Spleen (tissue), 13 donors: Measurements from ENCODE around the gene DNASE1. TPM values are rescaled to one million over a fixed set of nuclear protein-coding genes. Genes with fewer than 3 reads are reported as not detected.
A peak's percentile ranks its signal among the peaks of the same experiment; 100 is the strongest.

Source experiments
- DNase-seq: peaks from one replicate; pipeline ENCODE4 v3.0.0-alpha.2; 2020
- H3K27ac ChIP-seq, 8 donors: fragments of 200-600 bp; sonication (generic) in 7 of 8; 1 replicate in 4 of 8; 2 replicates in 4 of 8; pipeline versions ENCODE4 v1.5.0 to v1.8.0; 2016 to 2021; ENCODE audit warnings: inconsistent platforms in 4 of 8, mild to moderate bottlenecking in 4 of 8, moderate library complexity in 1 of 8
- H3K27me3 ChIP-seq, 7 donors: fragments of 200-600 bp; sonication (generic) in 6 of 7; replicated peaks in 1 of 7; 1 replicate in 4 of 7; 2 replicates in 3 of 7; pipeline versions ENCODE4 v1.5.0 to v1.8.0; 2016 to 2021; ENCODE audit warnings: inconsistent platforms in 3 of 7, mild to moderate bottlenecking in 1 of 7
- H3K36me3 ChIP-seq, 6 donors: fragments of 200-600 bp; sonication (generic) in 5 of 6; 1 replicate in 4 of 6; 2 replicates in 2 of 6; pipeline versions ENCODE4 v1.5.0 to v1.8.0; 2016 to 2021; ENCODE audit warnings: inconsistent platforms in 2 of 6
- H3K4me1 ChIP-seq, 6 donors: fragments of 200-600 bp; sonication (generic) in 5 of 6; 1 replicate in 3 of 6; 2 replicates in 3 of 6; pipeline versions ENCODE4 v1.5.0 to v1.8.0; 2016 to 2021; ENCODE audit warnings: inconsistent platforms in 3 of 6
- H3K4me3 ChIP-seq, 8 donors: fragments of 200-600 bp; sonication (generic) in 7 of 8; 1 replicate in 4 of 8; 2 replicates in 4 of 8; pipeline versions ENCODE4 v1.5.0 to v1.8.0; 2016 to 2021; ENCODE audit warnings: inconsistent platforms in 4 of 8, mild to moderate bottlenecking in 4 of 8, moderate library complexity in 2 of 8
- H3K9me3 ChIP-seq, 8 donors: fragments of 200-600 bp; sonication (generic) in 7 of 8; 1 replicate in 4 of 8; 2 replicates in 4 of 8; pipeline versions ENCODE4 v1.5.0 to v1.8.0; 2016 to 2021; ENCODE audit warnings: inconsistent platforms in 4 of 8
- POLR2A ChIP-seq, 3 donors: fragments of 450-650 bp; IDR thresholded peaks; one replicate each; pipeline ENCODE4 v1.5.1; 2017; ENCODE audit warnings: antibody characterized with exemption in 3 of 3, mild to moderate bottlenecking in 1 of 3
- POLR2AphosphoS5 ChIP-seq, 3 donors: sonication (generic); formaldehyde crosslinking; IDR thresholded peaks; one replicate each; pipeline ENCODE4 v1.5.1; 2017; ENCODE audit warnings: antibody characterized with exemption in 3 of 3
- WGBS, 5 donors: extraction: QIAGEN DNeasy Blood & Tissue Kit in 3 of 5; methylation state at CpG; one replicate each; pipeline versions ENCODE4 v1.1.5 to v1.1.7; 2013 to 2018; 5-methylcytosine and 5-hydroxymethylcytosine counted together
- intact Hi-C: fragments of 100-400 bp; cut with DNase I; formaldehyde crosslinking; loops from one replicate; pipeline ENCODE4 v1.15.0; 2023; ENCODE audit warnings: low total_unique reads
- long read RNA-seq, 2 donors: transcript quantifications; one replicate each; lab custom pipeline, GENCODE V29; 2026
- polyA plus RNA-seq, 3 donors: library from polyadenylated mRNA; stranded (reverse); fragments of 200-250 nt; gene quantifications; one replicate each; pipeline ENCODE4 v1.2.1, GENCODE V29; 2013
- total RNA-seq, 7 donors: library from RNA; depleted of rRNA in 3 of 7; stranded (reverse); fragments of >200 nt in 3 of 7; fragmentation: NEBNext Ultra II Directional in 4 of 7; extraction: Animal tissue kit (Norgen Biotek cat#: 25700) in 4 of 7; gene quantifications; one replicate each; pipeline versions ENCODE4 v1.1.0 to v1.2.1, GENCODE V29; 2016 to 2021
- TF ChIP-seq, protein P1 (sequence below), 11 experiments: fragments of 200-600 bp in 7 of 11; fragments of 450-650 bp in 4 of 11; sonication (generic) in 4 of 11; IDR thresholded peaks in 8 of 11; conservative IDR thresholded peaks in 3 of 11; 1 replicate in 7 of 11; 2 replicates in 4 of 11; pipeline versions ENCODE4 v1.4.0 to v1.8.0; 2016 to 2021; ENCODE audit warnings: antibody characterized with exemption in 11 of 11, inconsistent platforms in 4 of 11, mild to moderate bottlenecking in 1 of 11
- donor health status: healthy with polysubstance abuse.
- donor health status: DM: no; HTN: no; CAD: no; lungs with moderate emphysema.
- donor health status: DM: no; HTN: no; CAD: no.
- donor health status: Bipolar disorder and iron deficiency.
- donor health status: healthy.
- donor health status: DM: no; HTN: no; CAD: no.
- donor health status: DM: yes; HTN: yes; CAD: no.

DNASE1 gene, protein sequence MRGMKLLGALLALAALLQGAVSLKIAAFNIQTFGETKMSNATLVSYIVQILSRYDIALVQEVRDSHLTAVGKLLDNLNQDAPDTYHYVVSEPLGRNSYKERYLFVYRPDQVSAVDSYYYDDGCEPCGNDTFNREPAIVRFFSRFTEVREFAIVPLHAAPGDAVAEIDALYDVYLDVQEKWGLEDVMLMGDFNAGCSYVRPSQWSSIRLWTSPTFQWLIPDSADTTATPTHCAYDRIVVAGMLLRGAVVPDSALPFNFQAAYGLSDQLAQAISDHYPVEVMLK
- total RNA-seq (10 to 100 TPM; 23.9 to 51.9 (median 26.7) TPM), polyA plus RNA-seq (10 to 100 TPM in 1 of 3 donors, 1 to 10 TPM in 2; 6.1 to 16.9 (median 8.2) TPM)
- long read RNA-seq, donor 1, full-length matches to known transcripts, result 1 of 15 reads
- long read RNA-seq, donor 1, partial matches to known transcripts, result 8 of 15 reads
- long read RNA-seq, donor 1, other reads (novel, unspliced or antisense), result 6 of 15 reads
- long read RNA-seq, donor 2, partial matches to known transcripts, result 17 of 34 reads
- long read RNA-seq, donor 2, other reads (novel, unspliced or antisense), result 17 of 34 reads

DNA sequence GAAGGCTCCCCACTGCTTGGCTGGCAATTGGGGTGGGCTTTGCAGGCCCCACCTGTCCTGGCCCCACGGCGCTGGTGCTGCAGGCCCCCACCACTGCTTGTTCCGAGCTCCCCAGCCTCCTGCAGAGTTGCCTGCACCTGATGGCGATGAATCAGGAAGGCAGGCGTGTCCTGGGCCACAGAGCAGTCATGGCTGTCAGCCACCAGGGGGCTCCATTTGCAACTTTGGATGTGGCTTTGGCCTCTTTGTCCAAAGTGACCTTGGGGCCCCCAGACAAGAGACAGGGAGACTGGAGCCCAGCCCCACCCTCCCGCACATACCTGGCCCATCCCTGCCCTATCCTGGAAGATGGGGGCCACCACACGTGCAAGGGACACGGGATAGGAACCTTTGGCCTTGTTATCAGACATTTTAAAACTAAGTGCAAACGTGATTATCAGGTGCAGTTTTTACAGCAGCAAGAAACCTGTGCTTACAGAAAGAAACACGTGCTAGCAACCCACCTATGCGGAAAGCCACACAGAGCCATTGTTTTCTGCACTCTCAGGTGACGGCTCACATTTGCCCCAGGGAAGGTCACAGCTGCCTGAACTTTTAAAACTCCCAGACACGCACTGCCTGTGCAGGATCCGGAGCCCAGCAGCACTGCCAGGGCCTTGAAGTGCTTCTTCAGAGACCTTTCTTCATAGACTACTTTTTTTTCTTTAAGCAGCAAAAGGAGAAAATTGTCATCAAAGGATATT is at the start of gene DNASE1:
TSS of gene DNASE1 (plus strand) at position 443 of the 743 bp plus-strand sequence. CDS start 683 bp downstream, outside the sequence.
- peak within 1 kb of the TSS in 1 of 8 donors; percentile 7 for H3K27ac ChIP-seq
- H3K9me3 ChIP-seq, result no peaks in the 10 kb centered on the region
- no peaks in the 10 kb centered on the region for H3K27me3 ChIP-seq
- peaks cover 2 to 80% (median 53%) of the 10 kb centered on the region in 6 donors for H3K36me3 ChIP-seq
- peak; percentile 85 for DNase-seq
- H3K4me3 ChIP-seq, result no peak within 1 kb of the TSS
- TF ChIP-seq POLR2AphosphoS5 (IDR thresholded peaks at IDR 0.05) (peak; percentile 50 to 52 (median 52)), POLR2A (IDR thresholded peaks at IDR 0.05) (no peak)
- TF ChIP-seq, protein P1, sequence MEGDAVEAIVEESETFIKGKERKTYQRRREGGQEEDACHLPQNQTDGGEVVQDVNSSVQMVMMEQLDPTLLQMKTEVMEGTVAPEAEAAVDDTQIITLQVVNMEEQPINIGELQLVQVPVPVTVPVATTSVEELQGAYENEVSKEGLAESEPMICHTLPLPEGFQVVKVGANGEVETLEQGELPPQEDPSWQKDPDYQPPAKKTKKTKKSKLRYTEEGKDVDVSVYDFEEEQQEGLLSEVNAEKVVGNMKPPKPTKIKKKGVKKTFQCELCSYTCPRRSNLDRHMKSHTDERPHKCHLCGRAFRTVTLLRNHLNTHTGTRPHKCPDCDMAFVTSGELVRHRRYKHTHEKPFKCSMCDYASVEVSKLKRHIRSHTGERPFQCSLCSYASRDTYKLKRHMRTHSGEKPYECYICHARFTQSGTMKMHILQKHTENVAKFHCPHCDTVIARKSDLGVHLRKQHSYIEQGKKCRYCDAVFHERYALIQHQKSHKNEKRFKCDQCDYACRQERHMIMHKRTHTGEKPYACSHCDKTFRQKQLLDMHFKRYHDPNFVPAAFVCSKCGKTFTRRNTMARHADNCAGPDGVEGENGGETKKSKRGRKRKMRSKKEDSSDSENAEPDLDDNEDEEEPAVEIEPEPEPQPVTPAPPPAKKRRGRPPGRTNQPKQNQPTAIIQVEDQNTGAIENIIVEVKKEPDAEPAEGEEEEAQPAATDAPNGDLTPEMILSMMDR (IDR thresholded peaks at IDR 0.05 in 8 of 11, conservative IDR thresholded peaks at IDR 0.05 in 3 of 11), result peak; percentile 41 to 88 (median 72)
- H3K4me1 ChIP-seq, result peaks cover 0 to 6% (median 0%) of the 10 kb centered on the region in 6 donors
- intact Hi-C loops, result no loop called here
- WGBS, 5 donors, result 70 to 79% (median 72%) methylated on average over 13 to 14 of the region's 14 CpGs

DNA sequence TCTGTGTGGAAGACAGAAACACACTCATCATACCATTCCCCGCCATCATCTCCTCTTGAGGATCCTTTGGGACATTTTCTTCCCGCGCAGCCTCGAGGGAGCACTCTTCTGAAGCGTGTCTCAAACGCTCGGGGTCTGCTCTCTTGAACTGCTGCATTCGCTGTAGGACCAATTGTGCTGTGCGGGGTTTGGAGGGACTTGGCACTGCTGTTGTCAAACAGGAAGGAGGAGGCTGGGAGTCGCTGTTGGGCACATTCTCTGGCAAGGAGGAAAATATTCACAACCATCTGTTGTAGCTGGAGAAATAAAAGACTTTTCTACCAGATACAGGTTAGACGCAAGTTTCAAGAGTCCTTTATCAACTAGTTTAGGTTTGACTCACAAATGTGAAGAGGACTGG is 48.0 kb upstream of the DNASE1 start:
- intact Hi-C loops, result no loop called here
- 82 to 86% (median 84%) methylated on average over 11 of the region's 11 CpGs for WGBS, 5 donors
- H3K27me3 ChIP-seq, result no peaks in the 10 kb centered on the region

DNA sequence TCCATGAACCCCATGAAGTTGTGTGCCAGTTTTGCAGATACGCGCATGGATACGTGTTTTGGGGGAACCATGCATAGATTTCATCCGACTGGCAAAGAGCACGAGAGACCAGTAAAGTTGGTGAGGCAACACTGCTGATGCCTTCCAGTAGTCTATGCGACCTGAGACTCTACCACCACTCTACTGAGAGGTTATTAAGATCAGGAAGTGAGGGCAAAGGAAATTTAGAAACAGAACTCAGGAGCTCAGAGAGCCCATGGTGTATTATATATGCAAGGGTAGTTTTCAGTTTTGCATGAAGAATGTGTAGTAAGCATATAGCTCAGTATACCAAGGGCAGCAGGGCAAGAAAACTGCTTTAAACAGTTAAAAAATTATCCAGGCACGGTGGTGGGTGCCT is 47.3 kb upstream of the DNASE1 start:
- intact Hi-C loops, result no loop called here
- H3K27ac ChIP-seq, result no peak overlapping the region
- H3K27me3 ChIP-seq, result no peaks in the 10 kb centered on the region
- H3K9me3 ChIP-seq, result no peaks in the 10 kb centered on the region
- 72 to 85% (median 83%) methylated on average over 7 of the region's 7 CpGs for WGBS, 5 donors
- DNase-seq, result no peak
- peaks cover 6 to 36% (median 12%) of the 10 kb centered on the region in 6 donors for H3K4me1 ChIP-seq
- H3K4me3 ChIP-seq, result no peak overlapping the region
- no peak for TF ChIP-seq POLR2AphosphoS5 (IDR thresholded peaks at IDR 0.05)
- no peak for TF ChIP-seq POLR2A (IDR thresholded peaks at IDR 0.05)
- TF ChIP-seq, protein P1 (IDR thresholded peaks at IDR 0.05 in 8 of 11, conservative IDR thresholded peaks at IDR 0.05 in 3 of 11), result no peak
- peaks cover 0 to 53% (median 19%) of the 10 kb centered on the region in 6 donors for H3K36me3 ChIP-seq

More for the DNA sequence above, 48.0 kb upstream of the DNASE1 start:
- Histone ChIP-seq H3K36me3 (peaks cover 0 to 60% (median 26%) of the 10 kb centered on the region in 6 donors), H3K4me3 (no peak overlapping the region), H3K9me3 (no peaks in the 10 kb centered on the region), H3K27ac (no peak overlapping the region), H3K4me1 (peaks cover 6 to 32% (median 9%) of the 10 kb centered on the region in 6 donors)
- no peak for DNase-seq
- TF ChIP-seq POLR2A (IDR thresholded peaks at IDR 0.05), result no peak
- TF ChIP-seq POLR2AphosphoS5 (IDR thresholded peaks at IDR 0.05), result no peak
- TF ChIP-seq, protein P1 (IDR thresholded peaks at IDR 0.05 in 8 of 11, conservative IDR thresholded peaks at IDR 0.05 in 3 of 11), result no peak
